ENCODE measurements around the gene GPR34. TPM values are rescaled to one million over a fixed set of nuclear protein-coding genes. Genes with fewer than 3 reads are reported as not detected.

GPR34 gene
- total RNA-seq, 1 donor from 2014 or later: 28.0 TPM

GRCh38 chrX:41686788-41687187 is 2.0 kb upstream of the GPR34 start:
- DNase-seq: no peak
- Histone ChIP-seq H3K4me3 (no peak overlapping the region), H3K4me1 (no peaks in the 10 kb centered on the region), H3K9me3 (no peaks in the 10 kb centered on the region), H3K27me3 (no peaks in the 10 kb centered on the region), H3K36me3 (no peaks in the 10 kb centered on the region), H3K27ac (no peak overlapping the region)
- intact Hi-C loops (cut with DNase I): no loop called here
- ATAC-seq: no peak
- TF ChIP-seq CTCF (IDR thresholded peaks at IDR 0.05): no peak

- intact Hi-C loops (cut with DNase I): no loop called here
- Histone ChIP-seq H3K27ac (no peak overlapping the region), H3K27me3 (no peaks in the 10 kb centered on the region), H3K4me3 (peak overlapping the region; percentile 3), H3K4me1 (no peaks in the 10 kb centered on the region), H3K36me3 (no peaks in the 10 kb centered on the region), H3K9me3 (no peaks in the 10 kb centered on the region)
- DNase-seq (no peak), ATAC-seq (no peak)
- TF ChIP-seq CTCF (IDR thresholded peaks at IDR 0.05): no peak
These were observed 617 bp upstream of the GPR34 start for GRCh38 chrX:41688156-41688555.

- H3K9me3 ChIP-seq: no peaks in the 10 kb centered on the region
- no peak for TF ChIP-seq CTCF (IDR thresholded peaks at IDR 0.05)
- ATAC-seq: no peak
- peak overlapping the region; percentile 51 for H3K27ac ChIP-seq
- no peak for DNase-seq
- H3K4me3 ChIP-seq: peak overlapping the region; percentile 28
- H3K4me1 ChIP-seq: no peaks in the 10 kb centered on the region
- intact Hi-C loops (cut with DNase I): no loop called here
- H3K36me3 ChIP-seq: no peaks in the 10 kb centered on the region
- H3K27me3 ChIP-seq: no peaks in the 10 kb centered on the region
These were observed 938 bp downstream of the GPR34 start for GRCh38 chrX:41689711-41690110.

- ATAC-seq: no peak
- Histone ChIP-seq H3K4me3 (no peak overlapping the region), H3K36me3 (no peaks in the 10 kb centered on the region), H3K27me3 (no peaks in the 10 kb centered on the region), H3K27ac (no peak overlapping the region), H3K9me3 (no peaks in the 10 kb centered on the region), H3K4me1 (no peaks in the 10 kb centered on the region)
- no peak for DNase-seq
- TF ChIP-seq CTCF (IDR thresholded peaks at IDR 0.05): no peak
- intact Hi-C loops (cut with DNase I): no loop called here
These were observed 3.5 kb downstream of the GPR34 start for GRCh38 chrX:41692162-41692749.

GRCh38 chrX:41693024-41693423 is 4.3 kb downstream of the GPR34 start:
- no peaks in the 10 kb centered on the region for H3K36me3 ChIP-seq
- no peak for TF ChIP-seq CTCF (IDR thresholded peaks at IDR 0.05)
- H3K27me3 ChIP-seq: no peaks in the 10 kb centered on the region
- H3K4me1 ChIP-seq: no peaks in the 10 kb centered on the region
- H3K4me3 ChIP-seq: no peak overlapping the region
- intact Hi-C loops (cut with DNase I): no loop called here
- H3K27ac ChIP-seq: no peak overlapping the region
- ATAC-seq (no peak), DNase-seq (no peak)
- no peaks in the 10 kb centered on the region for H3K9me3 ChIP-seq

GRCh38 chrX:41695426-41695825 is 6.7 kb downstream of the GPR34 start:
- ATAC-seq: no peak
- intact Hi-C loops (cut with DNase I): no loop called here
- no peak for DNase-seq
- no peaks in the 10 kb centered on the region for H3K4me1 ChIP-seq
- H3K4me3 ChIP-seq: no peak overlapping the region
- no peaks in the 10 kb centered on the region for H3K9me3 ChIP-seq
- H3K27ac ChIP-seq: no peak overlapping the region
- TF ChIP-seq CTCF (IDR thresholded peaks at IDR 0.05): no peak
- H3K27me3 ChIP-seq: no peaks in the 10 kb centered on the region
- H3K36me3 ChIP-seq: no peaks in the 10 kb centered on the region

Data from upper lobe of right lung (tissue), 1 donor.